HG03575 (cell line): Measurements from ENCODE around the gene YTHDC2.

Source experiments
- ATAC-seq: cut with Tn5 transposase; IDR thresholded peaks from one replicate; pipeline ENCODE4 v1.9.1; 2021; ENCODE audit not compliant: unreplicated experiment, insufficient number of reproducible peaks, low FRiP score; ENCODE audit errors: extremely low read depth

Gene YTHDC2

GRCh38 chr5:113513384-113514288 is at the start of gene YTHDC2:
Gene YTHDC2, plus strand, starts transcription at chr5:113513694. Its CDS starts 202 bp downstream, at chr5:113513896.
- peak; percentile 84 for ATAC-seq

GRCh38 chr5:113474100-113474728 is 39.3 kb upstream of the YTHDC2 start:
- no peak for ATAC-seq

GRCh38 chr5:113478691-113479090 is 34.8 kb upstream of the YTHDC2 start:
- no peak for ATAC-seq

- no peak for ATAC-seq
These were observed 33.3 kb upstream of the YTHDC2 start for GRCh38 chr5:113480243-113480642.

- ATAC-seq, result no peak
These were observed 26.1 kb upstream of the YTHDC2 start for GRCh38 chr5:113487416-113487780.

GRCh38 chr5:113487781-113488644 is 25.5 kb upstream of the YTHDC2 start, which contains the start of gene MCC:
Gene MCC, minus strand, starts transcription at chr5:113488453.
- ATAC-seq, result no peak

GRCh38 chr5:113488645-113489184 is 24.8 kb upstream of the YTHDC2 start:
- no peak for ATAC-seq

- ATAC-seq, result peak; percentile 41
These were observed 24.2 kb upstream of the YTHDC2 start for GRCh38 chr5:113489299-113489698.

- ATAC-seq, result no peak
These were observed 23.2 kb upstream of the YTHDC2 start for GRCh38 chr5:113490317-113490716.

GRCh38 chr5:113491022-113491421 is 22.5 kb upstream of the YTHDC2 start:
- ATAC-seq, result no peak

GRCh38 chr5:113493446-113493845 is 20.0 kb upstream of the YTHDC2 start:
- no peak for ATAC-seq

- ATAC-seq, result no peak
These were observed 18.1 kb upstream of the YTHDC2 start for GRCh38 chr5:113495422-113495841.

- no peak for ATAC-seq
These were observed 11.4 kb upstream of the YTHDC2 start for GRCh38 chr5:113502073-113502472.

GRCh38 chr5:113503146-113503545 is 10.3 kb upstream of the YTHDC2 start:
- ATAC-seq, result no peak

- ATAC-seq, result no peak
These were observed 8.3 kb upstream of the YTHDC2 start for GRCh38 chr5:113505181-113505580.

- no peak for ATAC-seq
These were observed 5.9 kb upstream of the YTHDC2 start for GRCh38 chr5:113507601-113508000.

GRCh38 chr5:113508756-113509155 is 4.7 kb upstream of the YTHDC2 start:
- ATAC-seq, result no peak

GRCh38 chr5:113510836-113511451 is 2.5 kb upstream of the YTHDC2 start:
- ATAC-seq, result peak; percentile 29

GRCh38 chr5:113512341-113512740 is 1.2 kb upstream of the YTHDC2 start:
- no peak for ATAC-seq
